Measurements from ENCODE around the gene PTPRH. TPM values are rescaled to one million over a fixed set of nuclear protein-coding genes. Genes with fewer than 3 reads are reported as not detected.

The PTPRH gene
- total RNA-seq, 1 experiment from 2014 or later, result 11.7 TPM

DNA sequence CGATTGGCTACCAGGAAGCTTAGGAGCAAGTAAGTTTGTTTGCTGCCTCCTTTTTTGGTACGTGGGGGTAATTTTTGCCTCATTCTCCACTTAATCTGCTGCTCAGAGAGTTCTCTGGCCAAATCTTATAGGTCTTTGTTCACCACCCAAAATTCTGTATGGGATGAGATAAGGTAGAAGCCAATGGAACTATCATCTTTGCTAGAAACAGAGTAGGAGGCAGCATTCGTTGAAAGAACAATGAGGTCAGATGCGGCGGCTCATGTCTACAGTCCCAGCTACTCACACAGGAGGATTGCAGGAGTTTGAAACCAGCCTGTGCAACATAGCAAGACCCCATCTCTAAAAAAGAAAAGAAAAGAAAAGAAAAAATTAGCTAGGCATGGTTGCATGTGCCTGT, 37.9 kb downstream of the PTPRH start:
- H3F3A ChIP-seq (ENCODE audit: insufficient read depth, low read depth), result peaks cover 32% of the 10 kb centered on the region
- no peaks in the 10 kb centered on the region for H4K20me1 ChIP-seq (ENCODE audit: insufficient read depth)
- peaks cover 17% of the 10 kb centered on the region for H3K4me1 ChIP-seq (replicated peaks; ENCODE audit: insufficient read depth)
- no peak overlapping the region for H3K4me3 ChIP-seq
- no peak overlapping the region for H3K27ac ChIP-seq
- no peaks in the 10 kb centered on the region for H3K9me2 ChIP-seq (ENCODE audit: insufficient read depth)
- intact Hi-C loops (cut with micrococcal nuclease; ENCODE audit: unreplicated experiment), result no loop called here
- H3K36me3 ChIP-seq (ENCODE audit: low read depth), result no peaks in the 10 kb centered on the region
- DNase-seq, result no peak
- no peaks in the 10 kb centered on the region for H3K27me3 ChIP-seq (ENCODE audit: insufficient read depth, low read depth)
- no peak overlapping the region for H2AFZ ChIP-seq
- POLR2A ChIA-PET (ENCODE audit: unreplicated experiment), result interaction anchor here (0.6 kb wide), 1 partner anchor 111 kb away, joined by 5 read pairs; no protein-coding TSS in a partner anchor
- H3K9me3 ChIP-seq (ENCODE audit: insufficient read depth, low read depth), result no peaks in the 10 kb centered on the region
- no peak for TF ChIP-seq EZH2 (IDR thresholded peaks at IDR 0.05; ENCODE audit: low read depth)
- no peak for TF ChIP-seq CTCF (conservative IDR thresholded peaks at IDR 0.05)
- H3K79me2 ChIP-seq (ENCODE audit: low read depth), result no peaks in the 10 kb centered on the region
- CTCF ChIA-PET, result no interaction called here
- H3K4me2 ChIP-seq, result no peak overlapping the region
- BruUV-seq (replicated peaks), result no TSS peak

DNA sequence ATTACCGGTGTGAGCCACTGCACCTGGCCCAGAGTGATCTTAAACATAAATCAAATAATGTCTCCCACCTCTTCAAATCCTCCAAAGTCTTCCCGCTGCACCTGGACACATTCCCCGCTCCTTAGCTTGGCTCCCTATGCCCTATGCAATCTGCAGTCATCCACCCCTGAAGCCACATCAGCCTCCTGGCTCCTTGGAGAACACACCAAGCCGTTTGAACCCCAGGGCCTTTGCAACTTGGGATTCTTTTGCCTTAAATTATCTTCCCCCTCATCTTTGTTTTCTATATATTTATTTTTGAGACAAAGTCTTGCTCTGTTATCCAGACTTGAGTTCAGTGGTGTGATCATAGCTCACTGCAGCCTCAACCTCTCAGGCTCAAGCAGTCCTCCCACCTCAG, 40.2 kb downstream of the PTPRH start:
- H3K4me3 ChIP-seq, result no peak overlapping the region
- BruUV-seq (replicated peaks), result no TSS peak
- H3K9me2 ChIP-seq (ENCODE audit: insufficient read depth), result no peaks in the 10 kb centered on the region
- no peaks in the 10 kb centered on the region for H3K27me3 ChIP-seq (ENCODE audit: insufficient read depth, low read depth)
- TF ChIP-seq CTCF (conservative IDR thresholded peaks at IDR 0.05) (no peak), EZH2 (IDR thresholded peaks at IDR 0.05; ENCODE audit: low read depth) (no peak)
- CTCF ChIA-PET, result interaction anchor here (0.7 to 1.1 kb wide), 2 partner anchors 19 to 133 kb away, joined by 3 to 12 read pairs; no protein-coding TSS in a partner anchor
- H4K20me1 ChIP-seq (ENCODE audit: insufficient read depth), result no peaks in the 10 kb centered on the region
- DNase-seq, result no peak
- POLR2A ChIA-PET (ENCODE audit: unreplicated experiment), result no interaction called here
- no peak overlapping the region for H2AFZ ChIP-seq
- H3F3A ChIP-seq (ENCODE audit: insufficient read depth, low read depth), result peaks cover 21% of the 10 kb centered on the region
- H3K27ac ChIP-seq, result no peak overlapping the region
- no peak overlapping the region for H3K4me2 ChIP-seq
- no peaks in the 10 kb centered on the region for H3K36me3 ChIP-seq (ENCODE audit: low read depth)
- H3K4me1 ChIP-seq (replicated peaks; ENCODE audit: insufficient read depth), result peaks cover 23% of the 10 kb centered on the region
- H3K79me2 ChIP-seq (ENCODE audit: low read depth), result no peaks in the 10 kb centered on the region
- no peaks in the 10 kb centered on the region for H3K9me3 ChIP-seq (ENCODE audit: insufficient read depth, low read depth)
- intact Hi-C loops (cut with micrococcal nuclease; ENCODE audit: unreplicated experiment), result loop anchor here (5.0 to 10.0 kb wide), 4 partner anchors 216 to 494 kb away; partner anchors contain the start of genes FIZ1, RPL28, TMEM238 and UBE2S

DNA sequence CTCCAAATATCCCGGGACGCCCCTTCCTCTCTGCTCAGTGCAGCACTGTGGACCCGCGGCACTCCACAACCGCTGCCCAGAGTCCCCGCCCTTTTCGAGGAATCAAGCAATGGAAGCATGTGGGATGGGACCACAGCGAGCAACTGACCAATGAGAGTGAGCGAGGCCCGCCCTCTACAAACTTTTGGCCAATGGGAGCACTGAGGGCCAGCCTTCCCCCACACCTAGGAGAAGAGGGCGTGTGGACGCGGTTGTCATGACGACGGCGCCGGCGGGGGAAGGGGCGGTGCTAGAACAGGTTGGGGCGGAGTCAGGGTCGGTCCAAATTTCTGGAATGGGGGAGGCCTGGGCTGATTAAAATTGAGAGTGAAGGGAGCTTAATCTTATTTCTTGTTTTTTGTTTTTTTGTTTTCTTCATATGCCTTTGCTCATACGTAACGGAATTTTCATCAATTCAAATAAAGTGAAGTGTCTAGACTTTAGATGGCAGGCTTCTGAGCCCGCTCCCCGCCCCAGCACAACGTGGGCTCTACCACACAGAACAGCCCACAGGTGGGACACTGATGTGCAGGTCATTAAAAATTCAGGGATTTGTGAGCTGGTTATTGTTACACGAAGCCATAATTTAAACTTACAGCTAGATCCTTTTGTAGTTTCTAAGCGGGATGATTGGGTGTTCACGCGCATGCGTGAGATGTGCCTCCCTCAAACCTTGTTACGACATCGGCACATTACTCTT, 42.6 kb downstream of the PTPRH start, which contains the start of gene DNAAF3:
TSS of gene DNAAF3 (minus strand) at position 84 of the 739 bp plus-strand sequence. CDS start 200 bp downstream, outside the sequence.
- Histone ChIP-seq H3K79me2 (ENCODE audit: low read depth) (no peaks in the 10 kb centered on the region), H3K4me2 (peak within 1 kb of the TSS; percentile 78), H3K9me2 (ENCODE audit: insufficient read depth) (no peaks in the 10 kb centered on the region), H2AFZ (peak within 1 kb of the TSS; percentile 93), H3K36me3 (ENCODE audit: low read depth) (no peaks in the 10 kb centered on the region), H3K4me1 (replicated peaks; ENCODE audit: insufficient read depth) (peaks cover 13% of the 10 kb centered on the region), H3F3A (ENCODE audit: insufficient read depth, low read depth) (peaks cover 22% of the 10 kb centered on the region), H4K20me1 (ENCODE audit: insufficient read depth) (no peaks in the 10 kb centered on the region), H3K27ac (peak within 1 kb of the TSS; percentile 71), H3K27me3 (ENCODE audit: insufficient read depth, low read depth) (no peaks in the 10 kb centered on the region), H3K4me3 (peak within 1 kb of the TSS; percentile 70), H3K9me3 (ENCODE audit: insufficient read depth, low read depth) (no peaks in the 10 kb centered on the region)
- TF ChIP-seq CTCF (conservative IDR thresholded peaks at IDR 0.05) (no peak), EZH2 (IDR thresholded peaks at IDR 0.05; ENCODE audit: low read depth) (no peak)
- POLR2A ChIA-PET (ENCODE audit: unreplicated experiment), result interaction anchor here (0.6 to 1.4 kb wide), 19 partner anchors 10 to 473 kb away, joined by 3 to 14 read pairs (median 5); partner anchors contain the start of genes HSPBP1, PPP6R1, PTPRH and TMEM238
- intact Hi-C loops (cut with micrococcal nuclease; ENCODE audit: unreplicated experiment), result loop anchor here (1.0 to 10.0 kb wide), 10 partner anchors 22 to 492 kb away; partner anchors contain the start of genes FIZ1, KMT5C, PPP1R12C and PPP6R1
- DNase-seq, result peak; percentile 96 to 99
- CTCF ChIA-PET, result interaction anchor here (0.5 to 2.3 kb wide), 9 partner anchors 11 to 258 kb away, joined by 3 to 16 read pairs (median 3); no protein-coding TSS in a partner anchor
- no TSS peak for BruUV-seq (replicated peaks)

All from PC-9 (cell line).